GM10248 (cell line): Measurements from ENCODE around the gene ARHGAP31.

Experiments used
- CTCF ChIA-PET: fragments of 300-600 bp; sonication (Branson Sonifier 250); formaldehyde crosslinking; extraction: SDS; loops from one replicate; lab custom pipeline; 2021; ENCODE audit warnings: antibody characterized with exemption; lab: Yijun Ruan, JAX
- POLR2A ChIA-PET: fragments of 350-650 bp; sonication (Branson Sonifier 250); formaldehyde crosslinking; extraction: SDS; loops from one replicate; lab custom pipeline; 2020; ENCODE audit warnings: antibody characterized with exemption; lab: Yijun Ruan, JAX
- DNase-seq: peaks from one replicate; pipeline ENCODE4 v3.0.0; 2012; ENCODE audit errors: extremely low spot score
- TF ChIP-seq, protein P1 (sequence below): IDR thresholded peaks from 2 replicates; pipeline ENCODE4 v1.5.1; 2012; ENCODE audit warnings: mild to moderate bottlenecking, low read depth; ENCODE audit errors: extremely low read depth, missing control alignments, control extremely low read depth

The ARHGAP31 gene

GRCh38 chr3:119436977-119437376, 142.8 kb downstream of the ARHGAP31 start:
- ChIA-PET CTCF (interaction anchor here (0.9 to 1.2 kb wide), 2 partner anchors 9 to 14 kb away, joined by 3 read pairs; no protein-coding TSS in a partner anchor), POLR2A (no interaction called here)
- no peak for DNase-seq
- TF ChIP-seq, protein P1, sequence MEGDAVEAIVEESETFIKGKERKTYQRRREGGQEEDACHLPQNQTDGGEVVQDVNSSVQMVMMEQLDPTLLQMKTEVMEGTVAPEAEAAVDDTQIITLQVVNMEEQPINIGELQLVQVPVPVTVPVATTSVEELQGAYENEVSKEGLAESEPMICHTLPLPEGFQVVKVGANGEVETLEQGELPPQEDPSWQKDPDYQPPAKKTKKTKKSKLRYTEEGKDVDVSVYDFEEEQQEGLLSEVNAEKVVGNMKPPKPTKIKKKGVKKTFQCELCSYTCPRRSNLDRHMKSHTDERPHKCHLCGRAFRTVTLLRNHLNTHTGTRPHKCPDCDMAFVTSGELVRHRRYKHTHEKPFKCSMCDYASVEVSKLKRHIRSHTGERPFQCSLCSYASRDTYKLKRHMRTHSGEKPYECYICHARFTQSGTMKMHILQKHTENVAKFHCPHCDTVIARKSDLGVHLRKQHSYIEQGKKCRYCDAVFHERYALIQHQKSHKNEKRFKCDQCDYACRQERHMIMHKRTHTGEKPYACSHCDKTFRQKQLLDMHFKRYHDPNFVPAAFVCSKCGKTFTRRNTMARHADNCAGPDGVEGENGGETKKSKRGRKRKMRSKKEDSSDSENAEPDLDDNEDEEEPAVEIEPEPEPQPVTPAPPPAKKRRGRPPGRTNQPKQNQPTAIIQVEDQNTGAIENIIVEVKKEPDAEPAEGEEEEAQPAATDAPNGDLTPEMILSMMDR: no peak

GRCh38 chr3:119437691-119438258, 143.6 kb downstream of the ARHGAP31 start:
- ChIA-PET POLR2A (interaction anchor here (0.6 kb wide), 1 partner anchor 1745 kb away, joined by 5 read pairs; no protein-coding TSS in a partner anchor), CTCF (interaction anchor here (1.2 kb wide), 1 partner anchor 10 kb away, joined by 3 read pairs; no protein-coding TSS in a partner anchor)
- DNase-seq: no peak
- TF ChIP-seq, protein P1: no peak

- TF ChIP-seq, protein P1: no peak
- no peak for DNase-seq
- ChIA-PET CTCF (no interaction called here), POLR2A (interaction anchor here (0.7 kb wide), 1 partner anchor 118 kb away, joined by 8 read pairs; no protein-coding TSS in a partner anchor)
Measured at GRCh38 chr3:119443179-119443578, 149.0 kb downstream of the ARHGAP31 start.

DNA sequence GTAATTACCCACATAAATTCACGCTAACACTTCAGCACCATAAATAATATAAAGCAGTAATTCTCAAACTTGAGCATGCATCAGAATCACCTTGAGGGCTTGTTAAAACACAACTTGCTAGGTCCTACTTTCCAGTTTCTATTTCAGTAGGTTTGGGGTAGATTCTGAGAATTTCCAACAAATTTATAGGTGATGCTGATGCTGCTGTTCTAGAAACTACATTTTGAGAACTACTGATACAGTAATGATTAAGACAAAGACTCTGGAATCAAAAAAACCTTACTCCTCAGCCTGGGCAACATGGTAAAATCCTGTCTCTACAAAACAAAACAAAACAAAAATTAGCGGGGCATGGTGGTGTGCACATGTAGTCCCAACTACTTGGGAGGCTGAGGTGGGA, 150.4 kb downstream of the ARHGAP31 start:
- DNase-seq: no peak
- TF ChIP-seq, protein P1: no peak
- POLR2A ChIA-PET: no interaction called here
- CTCF ChIA-PET: no interaction called here

GRCh38 chr3:119453822-119454221, 159.6 kb downstream of the ARHGAP31 start:
- no peak for DNase-seq
- TF ChIP-seq, protein P1: no peak
- CTCF ChIA-PET: interaction anchor here (1.0 to 2.1 kb wide), 4 partner anchors 9 to 26 kb away, joined by 3 to 12 read pairs (median 4); partner anchors contain the start of gene TMEM39A
- POLR2A ChIA-PET: interaction anchor here (1.1 kb wide), 1 partner anchor 10 kb away, joined by 3 read pairs; the partner anchor contains the start of gene TMEM39A

DNA sequence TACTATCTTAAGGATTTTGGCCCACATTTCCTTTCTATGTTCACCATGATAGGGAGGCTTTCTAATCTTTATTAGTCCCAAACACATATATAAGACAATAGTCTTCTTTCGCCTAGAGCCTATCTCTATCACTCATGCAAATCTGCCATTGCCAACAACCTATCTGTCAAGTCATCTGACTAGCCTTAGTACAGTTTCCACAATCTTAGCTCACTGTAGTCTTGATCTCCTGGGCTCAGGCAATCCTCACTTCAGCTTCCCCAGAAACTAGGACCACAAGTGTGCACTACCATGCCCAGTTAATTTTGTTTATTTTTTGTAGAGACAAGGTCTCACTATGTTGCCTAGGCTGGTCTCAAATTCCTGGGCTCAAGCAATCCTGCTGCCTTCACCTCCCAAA, 162.3 kb downstream of the ARHGAP31 start:
- ChIA-PET CTCF (interaction anchor here (1.1 to 1.4 kb wide), 2 partner anchors 11 to 224 kb away, joined by 3 to 4 read pairs; no protein-coding TSS in a partner anchor), POLR2A (no interaction called here)
- TF ChIP-seq, protein P1: no peak
- no peak for DNase-seq
